Thyroid gland (tissue), 4 donors: ENCODE data around the gene SAMHD1.

Experiments
- CTCF ChIP-seq, 6 experiments: fragments of 200-600 bp in 3 of 6; fragments of 450-650 bp in 3 of 6; sonication (generic) in 3 of 6; IDR thresholded peaks; one replicate each; pipeline ENCODE4 v1.5.1; 2016 to 2019; ENCODE audit warnings: antibody characterized with exemption in 6 of 6, mild to moderate bottlenecking in 2 of 6, inconsistent platforms in 1 of 6, moderate library complexity in 1 of 6
- POLR2A ChIP-seq, 2 donors: fragments of 450-650 bp; IDR thresholded peaks; one replicate each; pipeline ENCODE4 v1.6.1; 2017; ENCODE audit warnings: antibody characterized with exemption in 2 of 2, mild to moderate bottlenecking in 2 of 2, moderate library complexity in 1 of 2

- TF ChIP-seq CTCF (IDR thresholded peaks at IDR 0.05) (no peak), POLR2A (IDR thresholded peaks at IDR 0.05) (no peak)
These were observed 46.8 kb downstream of the SAMHD1 start for GRCh38 chr20:36904690-36905089.
